ENCODE results near the gene PKM.

The PKM gene

DNA sequence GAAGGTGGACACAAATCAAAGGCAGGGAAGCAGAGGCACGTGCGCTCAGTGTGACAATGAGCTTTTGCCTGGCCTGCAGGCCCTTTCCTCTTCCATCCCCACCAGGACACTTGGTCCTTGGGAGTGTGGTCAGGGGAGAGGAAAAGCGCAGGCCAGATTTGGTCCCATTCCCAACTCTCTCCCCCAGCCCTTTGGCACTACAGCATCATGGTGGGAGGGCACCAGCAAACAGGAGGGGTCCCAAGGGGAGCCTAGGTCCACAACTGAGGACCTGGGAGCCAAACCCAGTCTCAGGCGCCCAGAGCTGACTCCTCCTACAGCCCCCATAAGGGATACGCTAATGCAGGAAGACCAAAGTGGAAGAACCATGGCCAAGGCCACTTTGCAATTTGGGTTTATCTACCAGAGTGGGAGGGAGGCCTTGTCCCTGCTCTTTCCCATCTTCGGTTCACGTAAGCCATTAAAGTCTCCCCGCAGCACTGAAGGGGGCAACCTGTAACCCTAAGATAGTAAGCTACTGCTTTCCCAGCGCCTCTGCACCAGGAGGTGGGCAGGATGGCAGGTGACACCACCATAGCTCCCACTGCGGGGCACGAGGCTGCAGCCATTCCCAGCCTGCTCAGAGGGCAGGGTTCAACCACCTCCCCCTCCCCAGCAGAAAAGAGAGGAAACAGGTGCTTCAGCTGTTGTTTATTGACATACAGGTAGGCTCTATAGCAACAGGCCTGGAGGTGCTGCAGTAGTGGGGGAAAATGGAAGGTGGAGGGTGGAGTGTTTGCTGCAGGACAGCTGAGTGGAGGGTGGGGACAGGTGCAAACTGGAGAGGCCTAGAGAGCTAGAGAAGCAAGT, 32.4 kb downstream of the PKM start:
- Histone ChIP-seq H4K8ac (ENCODE audit: low read depth, low read length) (no peak overlapping the region), H3K4me2 (ENCODE audit: low read length) (no peak overlapping the region), H4K12ac (ENCODE audit: low read depth, low read length) (no peak overlapping the region), H3K18ac (ENCODE audit: low read length) (no peak overlapping the region), H2BK5ac (ENCODE audit: low read depth, low read length, poor library complexity) (no peak overlapping the region), H3K4me1 (ENCODE audit: control insufficient read depth in 1 of 2, insufficient read depth in 2 of 2, low read length in 2 of 2) (peaks cover 4 to 13% of the 10 kb centered on the region in 2 experiments), H3K23ac (ENCODE audit: low read length) (no peak overlapping the region), H2AFZ (ENCODE audit: insufficient read depth, low read length, poor library complexity) (no peak overlapping the region), H3K14ac (ENCODE audit: low read length) (no peak overlapping the region), H3K27ac (ENCODE audit: low read depth, low read length) (no peak overlapping the region), H2BK120ac (ENCODE audit: insufficient read depth, low read length, poor library complexity) (no peak overlapping the region), H3K9me3 (ENCODE audit: insufficient read depth, low read depth, low read length) (peaks cover 2% of the 10 kb centered on the region), H3K4ac (ENCODE audit: low read depth, low read length) (no peak overlapping the region), H4K91ac (ENCODE audit: low read depth, low read length) (no peak overlapping the region), H3K4me3 (ENCODE audit: low read depth, low read length) (no peak overlapping the region), H2AK5ac (ENCODE audit: low read length) (no peak overlapping the region), H3K79me1 (ENCODE audit: low read length) (peaks cover 6% of the 10 kb centered on the region), H3K27me3 (ENCODE audit: insufficient read depth, low read length) (no peaks in the 10 kb centered on the region), H3K9ac (ENCODE audit: low read length) (no peak overlapping the region), H3K79me2 (ENCODE audit: control insufficient read depth, insufficient read depth, low read length, poor library complexity) (peaks cover 2% of the 10 kb centered on the region), H3K36me3 (ENCODE audit: control insufficient read depth in 1 of 2, insufficient read depth in 2 of 2, low read length in 2 of 2) (peaks cover 50 to 53% of the 10 kb centered on the region in 2 experiments), H2BK12ac (ENCODE audit: low read length) (no peak overlapping the region)
- DNase-seq, result peak in 1 of 2 donors; percentile 48
- no CpG with 5 or more reads among the region's 11 CpGs for WGBS (ENCODE audit: extremely low coverage, insufficient coverage, insufficient read length)

DNA sequence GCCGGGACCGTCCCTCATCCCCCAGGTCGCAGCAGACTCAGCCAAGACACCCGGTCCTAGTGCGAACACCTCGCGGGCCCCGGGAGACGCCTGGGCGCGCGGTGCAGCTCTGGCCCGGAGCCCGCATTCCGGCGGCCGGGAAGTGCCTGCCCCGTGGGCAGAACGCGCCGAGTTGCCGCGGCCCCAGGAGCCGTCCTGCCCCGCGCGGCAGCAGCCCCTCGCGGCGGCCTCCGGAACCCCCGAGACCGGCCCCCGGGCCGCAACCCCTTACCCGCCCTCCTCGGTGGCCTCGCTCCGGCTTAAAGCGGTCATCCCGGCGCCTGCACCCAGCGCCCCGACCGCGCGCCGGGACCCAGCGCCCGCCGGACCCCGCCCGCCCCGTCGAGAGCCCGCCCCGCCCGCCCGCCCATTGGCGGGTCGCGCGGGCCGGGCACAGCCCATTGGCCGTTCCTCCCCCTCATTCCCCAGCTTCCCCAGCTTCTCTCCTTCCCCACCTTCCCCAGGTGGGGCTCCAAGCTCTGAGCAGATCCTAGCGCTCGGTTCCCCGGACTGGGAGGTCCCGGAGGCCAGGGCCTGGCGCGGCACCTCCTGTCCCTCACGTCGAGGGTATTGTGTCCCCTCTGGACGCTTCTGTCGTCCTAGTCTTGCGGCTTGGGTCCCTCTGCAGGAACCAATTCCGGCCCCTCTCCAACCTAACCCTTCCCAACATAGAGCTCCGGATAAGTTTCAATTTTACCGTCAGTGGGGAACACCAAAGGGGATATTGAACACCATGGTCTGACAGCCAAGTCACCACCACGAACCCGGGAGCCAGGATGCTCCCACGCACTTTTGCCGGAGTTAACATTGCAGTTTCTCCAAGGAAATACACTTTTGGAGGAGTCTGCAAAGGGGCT, 33.3 kb downstream of the PKM start, which contains the start of gene GRAMD2A:
Gene GRAMD2A (minus strand): TSS at position 328 of the 896 bp plus-strand sequence.
- no peaks in the 10 kb centered on the region for H3K27me3 ChIP-seq (ENCODE audit: insufficient read depth, low read length)
- H2BK12ac ChIP-seq (ENCODE audit: low read length), result peak within 1 kb of the TSS; percentile 20
- H3K23ac ChIP-seq (ENCODE audit: low read length), result no peak within 1 kb of the TSS
- peak within 1 kb of the TSS; percentile 73 for H3K4me3 ChIP-seq (ENCODE audit: low read depth, low read length)
- peak within 1 kb of the TSS; percentile 21 for H2BK120ac ChIP-seq (ENCODE audit: insufficient read depth, low read length, poor library complexity)
- H3K27ac ChIP-seq (ENCODE audit: low read depth, low read length), result peak within 1 kb of the TSS; percentile 10
- H2AK5ac ChIP-seq (ENCODE audit: low read length), result peak within 1 kb of the TSS; percentile 61
- peak within 1 kb of the TSS; percentile 61 for H4K8ac ChIP-seq (ENCODE audit: low read depth, low read length)
- H3K18ac ChIP-seq (ENCODE audit: low read length), result peak within 1 kb of the TSS; percentile 33
- peak within 1 kb of the TSS; percentile 30 for H3K9ac ChIP-seq (ENCODE audit: low read length)
- H3K4me1 ChIP-seq (ENCODE audit: control insufficient read depth in 1 of 2, insufficient read depth in 2 of 2, low read length in 2 of 2), result peaks cover 4 to 13% of the 10 kb centered on the region in 2 experiments
- WGBS (ENCODE audit: extremely low coverage, insufficient coverage, insufficient read length), result no CpG with 5 or more reads among the region's 83 CpGs
- H4K91ac ChIP-seq (ENCODE audit: low read depth, low read length), result peak within 1 kb of the TSS; percentile 45
- peak within 1 kb of the TSS; percentile 75 for H3K4me2 ChIP-seq (ENCODE audit: low read length)
- H3K79me1 ChIP-seq (ENCODE audit: low read length), result peaks cover 6% of the 10 kb centered on the region
- peaks cover 2% of the 10 kb centered on the region for H3K79me2 ChIP-seq (ENCODE audit: control insufficient read depth, insufficient read depth, low read length, poor library complexity)
- peaks cover 2% of the 10 kb centered on the region for H3K9me3 ChIP-seq (ENCODE audit: insufficient read depth, low read depth, low read length)
- H3K14ac ChIP-seq (ENCODE audit: low read length), result peak within 1 kb of the TSS; percentile 45
- H2AFZ ChIP-seq (ENCODE audit: insufficient read depth, low read length, poor library complexity), result peak within 1 kb of the TSS; percentile 5
- no peak within 1 kb of the TSS for H3K4ac ChIP-seq (ENCODE audit: low read depth, low read length)
- peaks cover 41 to 45% of the 10 kb centered on the region in 2 experiments for H3K36me3 ChIP-seq (ENCODE audit: control insufficient read depth in 1 of 2, insufficient read depth in 2 of 2, low read length in 2 of 2)
- peak; percentile 32 to 57 for DNase-seq
- peak within 1 kb of the TSS; percentile 56 for H4K12ac ChIP-seq (ENCODE audit: low read depth, low read length)
- H2BK5ac ChIP-seq (ENCODE audit: low read depth, low read length, poor library complexity), result peak within 1 kb of the TSS; percentile 15

DNA sequence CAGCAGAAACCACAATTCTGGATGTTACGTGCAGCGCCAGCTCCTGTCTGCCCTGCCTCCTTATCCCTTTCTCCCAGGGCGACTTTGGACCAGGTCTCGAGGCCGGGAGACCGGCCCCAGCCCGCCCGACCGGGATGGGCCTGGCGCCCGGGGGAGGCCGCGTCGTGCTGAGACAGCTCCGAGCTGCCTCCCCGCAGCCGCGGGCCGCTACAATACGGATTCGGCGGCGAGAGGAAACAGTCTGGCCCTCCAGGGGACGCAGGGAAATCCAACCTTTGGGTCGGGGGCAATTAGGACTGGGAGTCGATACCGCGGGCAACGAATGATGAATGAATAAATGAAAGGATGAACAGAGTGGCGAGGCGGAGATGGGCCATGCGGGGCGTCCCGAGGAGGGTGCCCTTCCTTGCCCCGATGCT, 33.9 kb downstream of the PKM start:
- Histone ChIP-seq H3K4me1 (ENCODE audit: control insufficient read depth in 1 of 2, insufficient read depth in 2 of 2, low read length in 2 of 2) (peaks cover 4 to 13% of the 10 kb centered on the region in 2 experiments), H3K4me2 (ENCODE audit: low read length) (peak overlapping the region; percentile 75), H2AK5ac (ENCODE audit: low read length) (no peak overlapping the region), H3K4me3 (ENCODE audit: low read depth, low read length) (peak overlapping the region; percentile 73), H4K8ac (ENCODE audit: low read depth, low read length) (peak overlapping the region; percentile 4), H4K91ac (ENCODE audit: low read depth, low read length) (peak overlapping the region; percentile 45), H3K4ac (ENCODE audit: low read depth, low read length) (no peak overlapping the region), H3K27me3 (ENCODE audit: insufficient read depth, low read length) (no peaks in the 10 kb centered on the region), H3K9me3 (ENCODE audit: insufficient read depth, low read depth, low read length) (peaks cover 2% of the 10 kb centered on the region), H4K12ac (ENCODE audit: low read depth, low read length) (peak overlapping the region; percentile 41), H2AFZ (ENCODE audit: insufficient read depth, low read length, poor library complexity) (peak overlapping the region; percentile 5), H3K79me1 (ENCODE audit: low read length) (peaks cover 6% of the 10 kb centered on the region), H3K27ac (ENCODE audit: low read depth, low read length) (no peak overlapping the region), H3K36me3 (ENCODE audit: control insufficient read depth in 1 of 2, insufficient read depth in 2 of 2, low read length in 2 of 2) (peaks cover 35 to 38% of the 10 kb centered on the region in 2 experiments), H2BK12ac (ENCODE audit: low read length) (peak overlapping the region; percentile 8), H3K79me2 (ENCODE audit: control insufficient read depth, insufficient read depth, low read length, poor library complexity) (peaks cover 2% of the 10 kb centered on the region), H3K9ac (ENCODE audit: low read length) (peak overlapping the region; percentile 30), H3K23ac (ENCODE audit: low read length) (no peak overlapping the region), H3K14ac (ENCODE audit: low read length) (peak overlapping the region; percentile 1), H2BK120ac (ENCODE audit: insufficient read depth, low read length, poor library complexity) (no peak overlapping the region), H2BK5ac (ENCODE audit: low read depth, low read length, poor library complexity) (peak overlapping the region; percentile 15), H3K18ac (ENCODE audit: low read length) (peak overlapping the region; percentile 1)
- peak in 1 of 2 donors; percentile 7 for DNase-seq
- whole genome bisulfite sequencing (ENCODE audit: extremely low coverage, insufficient coverage, insufficient read length), result no CpG with 5 or more reads among the region's 35 CpGs

DNA sequence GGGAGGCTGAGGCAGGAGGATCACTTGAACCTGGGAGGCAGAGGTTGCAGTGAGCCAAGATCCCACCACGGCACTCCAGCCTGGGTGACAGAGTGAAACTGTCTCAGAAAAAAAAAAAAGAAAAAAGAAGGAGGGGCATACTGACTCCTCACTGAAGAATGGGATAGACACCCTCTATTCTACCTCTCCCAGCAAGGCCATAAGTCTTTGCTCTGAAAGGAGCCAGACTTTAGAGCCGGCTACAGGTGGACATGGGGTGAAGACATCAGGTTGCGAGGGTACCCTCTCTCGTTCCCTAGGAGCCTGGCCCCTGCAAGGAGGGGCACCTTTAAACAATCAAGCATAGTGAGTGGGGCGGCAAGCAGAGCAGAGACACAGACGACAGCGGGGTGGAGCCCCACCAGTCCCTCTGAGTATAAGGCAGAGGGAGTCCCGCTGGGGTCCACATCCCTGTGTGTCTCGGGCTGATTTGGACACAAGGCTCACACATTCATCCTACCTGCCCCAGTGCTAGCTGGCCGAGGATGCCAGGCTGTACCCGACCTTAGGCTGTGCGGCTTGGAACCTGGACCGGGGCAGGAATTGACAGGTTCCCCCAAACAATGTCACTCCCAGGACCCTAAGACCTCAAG, 34.5 kb downstream of the PKM start:
- Histone ChIP-seq H3K9ac (ENCODE audit: low read length) (peak overlapping the region; percentile 30), H4K12ac (ENCODE audit: low read depth, low read length) (peak overlapping the region; percentile 41), H3K9me3 (ENCODE audit: insufficient read depth, low read depth, low read length) (peaks cover 2% of the 10 kb centered on the region), H3K23ac (ENCODE audit: low read length) (no peak overlapping the region), H2AK5ac (ENCODE audit: low read length) (peak overlapping the region; percentile 61), H3K79me1 (ENCODE audit: low read length) (peaks cover 6% of the 10 kb centered on the region), H3K4me1 (ENCODE audit: control insufficient read depth in 1 of 2, insufficient read depth in 2 of 2, low read length in 2 of 2) (peaks cover 4 to 13% of the 10 kb centered on the region in 2 experiments), H2BK12ac (ENCODE audit: low read length) (peak overlapping the region; percentile 20), H3K4me3 (ENCODE audit: low read depth, low read length) (peak overlapping the region; percentile 20), H4K91ac (ENCODE audit: low read depth, low read length) (peak overlapping the region; percentile 45), H4K8ac (ENCODE audit: low read depth, low read length) (peak overlapping the region; percentile 4), H2BK5ac (ENCODE audit: low read depth, low read length, poor library complexity) (peak overlapping the region; percentile 15), H3K27ac (ENCODE audit: low read depth, low read length) (no peak overlapping the region), H2BK120ac (ENCODE audit: insufficient read depth, low read length, poor library complexity) (no peak overlapping the region), H3K18ac (ENCODE audit: low read length) (peak overlapping the region; percentile 33), H3K4ac (ENCODE audit: low read depth, low read length) (peak overlapping the region; percentile 35), H3K14ac (ENCODE audit: low read length) (peak overlapping the region; percentile 45), H3K36me3 (ENCODE audit: control insufficient read depth in 1 of 2, insufficient read depth in 2 of 2, low read length in 2 of 2) (peaks cover 31 to 34% of the 10 kb centered on the region in 2 experiments), H3K27me3 (ENCODE audit: insufficient read depth, low read length) (no peaks in the 10 kb centered on the region), H2AFZ (ENCODE audit: insufficient read depth, low read length, poor library complexity) (peak overlapping the region; percentile 5), H3K79me2 (ENCODE audit: control insufficient read depth, insufficient read depth, low read length, poor library complexity) (peaks cover 2% of the 10 kb centered on the region), H3K4me2 (ENCODE audit: low read length) (peak overlapping the region; percentile 75)
- WGBS (ENCODE audit: extremely low coverage, insufficient coverage, insufficient read length), result no CpG with 5 or more reads among the region's 13 CpGs
- no peak for DNase-seq

Data from trophoblast cell (in vitro differentiated cells and primary cell).